ENCODE results near the gene DPP3. TPM values are rescaled to one million over a fixed set of nuclear protein-coding genes. Genes with fewer than 3 reads are reported as not detected.

DPP3 gene
- total RNA-seq, 1 experiment from 2014 or later = 86.7 TPM

DNA sequence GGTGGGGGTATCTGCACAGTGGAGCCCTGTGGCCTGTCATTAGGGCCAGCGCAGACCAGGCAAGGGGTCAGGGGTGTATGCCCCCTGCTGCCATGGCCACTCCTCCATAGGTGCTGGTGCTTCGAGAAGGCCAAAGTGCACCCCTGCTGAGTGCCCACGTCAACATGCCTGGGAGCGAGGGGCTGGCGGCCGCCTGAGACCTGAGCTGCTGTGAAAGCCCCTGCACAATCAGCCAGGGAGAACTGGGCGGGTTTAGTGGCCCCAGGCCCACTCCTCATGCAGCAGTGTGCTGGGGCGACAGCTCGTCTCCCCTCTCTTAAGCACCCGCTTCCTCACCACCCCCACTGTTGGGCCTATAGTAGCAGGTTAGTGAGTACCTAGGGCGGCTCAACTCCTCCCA is 51.6 kb downstream of the DPP3 start:
- POLR2A ChIA-PET = no interaction called here
- Mint-ChIP-seq H3K36me3 (peaks cover 14% of the 10 kb centered on the region), H3K4me1 (peaks cover 3% of the 10 kb centered on the region), H3K4me3 (no peak overlapping the region), H3K9me3 (no peaks in the 10 kb centered on the region), H3K27ac (no peak overlapping the region), H3K27me3 (ENCODE audit: low read depth) (no peaks in the 10 kb centered on the region)
- DNase-seq (ENCODE audit: low spot score) (no peak), ATAC-seq (no peak)
- CTCF ChIA-PET = interaction anchor here (1.8 to 2.0 kb wide), 2 partner anchors 40 to 147 kb away, joined by 6 to 8 read pairs; partner anchors contain the start of gene RBM4B
- no peak for TF ChIP-seq TP53 (CRISPR knock-in tag; IDR thresholded peaks at IDR 0.05)

DNA sequence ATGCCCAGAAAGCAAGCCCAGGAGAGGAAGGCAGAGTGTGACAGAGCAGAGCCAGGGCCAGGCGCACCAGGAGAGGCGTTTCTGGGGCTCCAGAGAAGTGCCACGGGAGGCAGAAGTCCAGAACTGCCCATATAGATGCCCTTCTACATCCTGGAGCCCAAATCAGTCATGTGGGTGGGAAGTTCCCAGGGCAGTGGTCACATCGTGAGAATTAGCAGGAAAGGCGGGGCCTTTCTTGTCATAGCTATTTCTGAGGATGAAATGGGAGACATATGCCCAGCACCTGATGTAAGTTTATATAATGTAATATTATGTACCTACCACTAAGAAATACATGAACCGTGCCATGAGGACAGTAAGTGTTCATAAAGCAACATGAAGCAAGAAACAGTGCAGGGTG is 52.5 kb downstream of the DPP3 start:
- Mint-ChIP-seq H3K4me1 (peaks cover 3% of the 10 kb centered on the region), H3K27me3 (ENCODE audit: low read depth) (no peaks in the 10 kb centered on the region), H3K36me3 (peaks cover 18% of the 10 kb centered on the region), H3K4me3 (no peak overlapping the region), H3K9me3 (no peaks in the 10 kb centered on the region), H3K27ac (no peak overlapping the region)
- ChIA-PET POLR2A (no interaction called here), CTCF (interaction anchor here (0.7 to 2.0 kb wide), 3 partner anchors 41 to 147 kb away, joined by 3 to 8 read pairs (median 6); partner anchors contain the start of gene RBM4B)
- DNase-seq (ENCODE audit: low spot score) = no peak
- no peak for TF ChIP-seq JAZF1 (CRISPR knock-in tag; IDR thresholded peaks at IDR 0.05)
- TF ChIP-seq, protein P1, sequence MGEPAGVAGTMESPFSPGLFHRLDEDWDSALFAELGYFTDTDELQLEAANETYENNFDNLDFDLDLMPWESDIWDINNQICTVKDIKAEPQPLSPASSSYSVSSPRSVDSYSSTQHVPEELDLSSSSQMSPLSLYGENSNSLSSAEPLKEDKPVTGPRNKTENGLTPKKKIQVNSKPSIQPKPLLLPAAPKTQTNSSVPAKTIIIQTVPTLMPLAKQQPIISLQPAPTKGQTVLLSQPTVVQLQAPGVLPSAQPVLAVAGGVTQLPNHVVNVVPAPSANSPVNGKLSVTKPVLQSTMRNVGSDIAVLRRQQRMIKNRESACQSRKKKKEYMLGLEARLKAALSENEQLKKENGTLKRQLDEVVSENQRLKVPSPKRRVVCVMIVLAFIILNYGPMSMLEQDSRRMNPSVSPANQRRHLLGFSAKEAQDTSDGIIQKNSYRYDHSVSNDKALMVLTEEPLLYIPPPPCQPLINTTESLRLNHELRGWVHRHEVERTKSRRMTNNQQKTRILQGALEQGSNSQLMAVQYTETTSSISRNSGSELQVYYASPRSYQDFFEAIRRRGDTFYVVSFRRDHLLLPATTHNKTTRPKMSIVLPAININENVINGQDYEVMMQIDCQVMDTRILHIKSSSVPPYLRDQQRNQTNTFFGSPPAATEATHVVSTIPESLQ (CRISPR knock-in tag; IDR thresholded peaks at IDR 0.05) = no peak
- no peak for TF ChIP-seq TEAD1 (CRISPR knock-in tag; IDR thresholded peaks at IDR 0.05)
- no peak for TF ChIP-seq ZNF416 (CRISPR knock-in tag; IDR thresholded peaks at IDR 0.05)
- TF ChIP-seq, protein P2, sequence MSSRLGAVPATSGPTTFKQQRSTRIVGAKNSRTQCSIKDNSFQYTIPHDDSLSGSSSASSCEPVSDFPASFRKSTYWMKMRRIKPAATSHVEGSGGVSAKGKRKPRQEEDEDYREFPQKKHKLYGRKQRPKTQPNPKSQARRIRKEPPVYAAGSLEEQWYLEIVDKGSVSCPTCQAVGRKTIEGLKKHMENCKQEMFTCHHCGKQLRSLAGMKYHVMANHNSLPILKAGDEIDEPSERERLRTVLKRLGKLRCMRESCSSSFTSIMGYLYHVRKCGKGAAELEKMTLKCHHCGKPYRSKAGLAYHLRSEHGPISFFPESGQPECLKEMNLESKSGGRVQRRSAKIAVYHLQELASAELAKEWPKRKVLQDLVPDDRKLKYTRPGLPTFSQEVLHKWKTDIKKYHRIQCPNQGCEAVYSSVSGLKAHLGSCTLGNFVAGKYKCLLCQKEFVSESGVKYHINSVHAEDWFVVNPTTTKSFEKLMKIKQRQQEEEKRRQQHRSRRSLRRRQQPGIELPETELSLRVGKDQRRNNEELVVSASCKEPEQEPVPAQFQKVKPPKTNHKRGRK (CRISPR knock-in tag; IDR thresholded peaks at IDR 0.05; ENCODE audit: borderline replicate concordance) = no peak
- TF ChIP-seq, protein P3, sequence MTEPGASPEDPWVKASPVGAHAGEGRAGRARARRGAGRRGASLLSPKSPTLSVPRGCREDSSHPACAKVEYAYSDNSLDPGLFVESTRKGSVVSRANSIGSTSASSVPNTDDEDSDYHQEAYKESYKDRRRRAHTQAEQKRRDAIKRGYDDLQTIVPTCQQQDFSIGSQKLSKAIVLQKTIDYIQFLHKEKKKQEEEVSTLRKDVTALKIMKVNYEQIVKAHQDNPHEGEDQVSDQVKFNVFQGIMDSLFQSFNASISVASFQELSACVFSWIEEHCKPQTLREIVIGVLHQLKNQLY (CRISPR knock-in tag; IDR thresholded peaks at IDR 0.05) = no peak
- no peak for TF ChIP-seq RELA (CRISPR knock-in tag; IDR thresholded peaks at IDR 0.05; ENCODE audit: borderline replicate concordance)
- TF ChIP-seq PRRX2 (CRISPR knock-in tag; IDR thresholded peaks at IDR 0.05) = no peak
- TF ChIP-seq, protein P4, sequence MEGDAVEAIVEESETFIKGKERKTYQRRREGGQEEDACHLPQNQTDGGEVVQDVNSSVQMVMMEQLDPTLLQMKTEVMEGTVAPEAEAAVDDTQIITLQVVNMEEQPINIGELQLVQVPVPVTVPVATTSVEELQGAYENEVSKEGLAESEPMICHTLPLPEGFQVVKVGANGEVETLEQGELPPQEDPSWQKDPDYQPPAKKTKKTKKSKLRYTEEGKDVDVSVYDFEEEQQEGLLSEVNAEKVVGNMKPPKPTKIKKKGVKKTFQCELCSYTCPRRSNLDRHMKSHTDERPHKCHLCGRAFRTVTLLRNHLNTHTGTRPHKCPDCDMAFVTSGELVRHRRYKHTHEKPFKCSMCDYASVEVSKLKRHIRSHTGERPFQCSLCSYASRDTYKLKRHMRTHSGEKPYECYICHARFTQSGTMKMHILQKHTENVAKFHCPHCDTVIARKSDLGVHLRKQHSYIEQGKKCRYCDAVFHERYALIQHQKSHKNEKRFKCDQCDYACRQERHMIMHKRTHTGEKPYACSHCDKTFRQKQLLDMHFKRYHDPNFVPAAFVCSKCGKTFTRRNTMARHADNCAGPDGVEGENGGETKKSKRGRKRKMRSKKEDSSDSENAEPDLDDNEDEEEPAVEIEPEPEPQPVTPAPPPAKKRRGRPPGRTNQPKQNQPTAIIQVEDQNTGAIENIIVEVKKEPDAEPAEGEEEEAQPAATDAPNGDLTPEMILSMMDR (IDR thresholded peaks at IDR 0.05) = no peak
- TF ChIP-seq, protein P5, sequence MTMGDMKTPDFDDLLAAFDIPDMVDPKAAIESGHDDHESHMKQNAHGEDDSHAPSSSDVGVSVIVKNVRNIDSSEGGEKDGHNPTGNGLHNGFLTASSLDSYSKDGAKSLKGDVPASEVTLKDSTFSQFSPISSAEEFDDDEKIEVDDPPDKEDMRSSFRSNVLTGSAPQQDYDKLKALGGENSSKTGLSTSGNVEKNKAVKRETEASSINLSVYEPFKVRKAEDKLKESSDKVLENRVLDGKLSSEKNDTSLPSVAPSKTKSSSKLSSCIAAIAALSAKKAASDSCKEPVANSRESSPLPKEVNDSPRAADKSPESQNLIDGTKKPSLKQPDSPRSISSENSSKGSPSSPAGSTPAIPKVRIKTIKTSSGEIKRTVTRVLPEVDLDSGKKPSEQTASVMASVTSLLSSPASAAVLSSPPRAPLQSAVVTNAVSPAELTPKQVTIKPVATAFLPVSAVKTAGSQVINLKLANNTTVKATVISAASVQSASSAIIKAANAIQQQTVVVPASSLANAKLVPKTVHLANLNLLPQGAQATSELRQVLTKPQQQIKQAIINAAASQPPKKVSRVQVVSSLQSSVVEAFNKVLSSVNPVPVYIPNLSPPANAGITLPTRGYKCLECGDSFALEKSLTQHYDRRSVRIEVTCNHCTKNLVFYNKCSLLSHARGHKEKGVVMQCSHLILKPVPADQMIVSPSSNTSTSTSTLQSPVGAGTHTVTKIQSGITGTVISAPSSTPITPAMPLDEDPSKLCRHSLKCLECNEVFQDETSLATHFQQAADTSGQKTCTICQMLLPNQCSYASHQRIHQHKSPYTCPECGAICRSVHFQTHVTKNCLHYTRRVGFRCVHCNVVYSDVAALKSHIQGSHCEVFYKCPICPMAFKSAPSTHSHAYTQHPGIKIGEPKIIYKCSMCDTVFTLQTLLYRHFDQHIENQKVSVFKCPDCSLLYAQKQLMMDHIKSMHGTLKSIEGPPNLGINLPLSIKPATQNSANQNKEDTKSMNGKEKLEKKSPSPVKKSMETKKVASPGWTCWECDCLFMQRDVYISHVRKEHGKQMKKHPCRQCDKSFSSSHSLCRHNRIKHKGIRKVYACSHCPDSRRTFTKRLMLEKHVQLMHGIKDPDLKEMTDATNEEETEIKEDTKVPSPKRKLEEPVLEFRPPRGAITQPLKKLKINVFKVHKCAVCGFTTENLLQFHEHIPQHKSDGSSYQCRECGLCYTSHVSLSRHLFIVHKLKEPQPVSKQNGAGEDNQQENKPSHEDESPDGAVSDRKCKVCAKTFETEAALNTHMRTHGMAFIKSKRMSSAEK (CRISPR knock-in tag; IDR thresholded peaks at IDR 0.05; ENCODE audit: borderline replicate concordance) = no peak
- no peak for TF ChIP-seq SP1 (CRISPR knock-in tag; conservative IDR thresholded peaks at IDR 0.05)
- ATAC-seq = no peak

Measured in WTC11 (cell line).